Keratinocyte (primary cell): ENCODE measurements around the gene GIMAP6. TPM values are rescaled to one million over a fixed set of nuclear protein-coding genes. Genes with fewer than 3 reads are reported as not detected.

Experiments
- DNase-seq: peaks from one replicate; pipeline ENCODE4 v3.0.0-alpha.2; 2011; ENCODE audit warnings: low read depth, missing footprints, low spot score
- FAIRE-seq: peaks from 2 replicates; lab custom pipeline; 2011; peaks lifted over from hg19 to GRCh38; lab: Jason Lieb, UNC
- H2AFZ ChIP-seq: 2 replicates; pipeline ENCODE4 v1.6.0; 2012; ENCODE audit warnings: low read length, control low read depth, inconsistent platforms; ENCODE audit not compliant: control insufficient read depth
- H3K27ac ChIP-seq: 2 replicates; pipeline ENCODE4 v1.5.1; 2011; ENCODE audit warnings: low read length; ENCODE audit not compliant: control insufficient read depth, insufficient read depth
- H3K27me3 ChIP-seq: 3 replicates; pipeline ENCODE4 v1.6.0; 2011; ENCODE audit warnings: low read length; ENCODE audit not compliant: control insufficient read depth, insufficient read depth; ENCODE audit errors: extremely low read depth
- H3K36me3 ChIP-seq, 2 experiments: 2 replicates in 1 of 2; 3 replicates in 1 of 2; pipeline ENCODE4 v1.5.1; 2011; ENCODE audit warnings: low read length in 2 of 2, mild to moderate bottlenecking in 1 of 2; ENCODE audit not compliant: control insufficient read depth in 2 of 2, insufficient read depth in 2 of 2; ENCODE audit errors: extremely low read depth in 1 of 2
- H3K4me1 ChIP-seq: 3 replicates; pipeline ENCODE4 v1.5.1; 2011; ENCODE audit warnings: low read length; ENCODE audit not compliant: control insufficient read depth, insufficient read depth; ENCODE audit errors: extremely low read depth
- H3K4me2 ChIP-seq: 3 replicates; pipeline ENCODE4 v1.6.0; 2011; ENCODE audit warnings: low read depth, low read length; ENCODE audit not compliant: control insufficient read depth, insufficient read depth; ENCODE audit errors: extremely low read depth
- H3K4me3 ChIP-seq, 3 experiments: fragments of 200-600 bp in 1 of 3; sonication (generic) in 1 of 3; 2 replicates in 2 of 3; 3 replicates in 1 of 3; pipeline ENCODE4 v1.5.1; 2011 to 2016; ENCODE audit warnings: low read length in 3 of 3, mild to moderate bottlenecking in 3 of 3, control low read depth in 2 of 3, inconsistent platforms in 1 of 3, low read depth in 1 of 3, mixed read lengths in 1 of 3, mixed run types in 1 of 3, moderate library complexity in 1 of 3; ENCODE audit not compliant: control insufficient read depth in 2 of 3, insufficient read depth in 2 of 3; ENCODE audit errors: extremely low read depth in 1 of 3
- H3K79me2 ChIP-seq: 2 replicates; pipeline ENCODE4 v1.6.0; 2012; ENCODE audit warnings: low read length; ENCODE audit not compliant: control insufficient read depth, insufficient read depth
- H3K9ac ChIP-seq: 3 replicates; pipeline ENCODE4 v1.6.0; 2011; ENCODE audit warnings: low read length; ENCODE audit not compliant: control insufficient read depth, insufficient read depth; ENCODE audit errors: extremely low read depth
- H3K9me1 ChIP-seq: 3 replicates; pipeline ENCODE4 v1.6.0; 2011; ENCODE audit warnings: low read length; ENCODE audit not compliant: control insufficient read depth, insufficient read depth; ENCODE audit errors: extremely low read depth
- H3K9me3 ChIP-seq: 2 replicates; pipeline ENCODE4 v1.5.1; 2012; ENCODE audit warnings: low read depth, low read length; ENCODE audit not compliant: control insufficient read depth
- H4K20me1 ChIP-seq: 3 replicates; pipeline ENCODE4 v1.6.0; 2011; ENCODE audit warnings: low read length; ENCODE audit not compliant: control insufficient read depth, insufficient read depth; ENCODE audit errors: extremely low read depth
- EZH2 ChIP-seq: IDR thresholded peaks from one replicate; pipeline ENCODE4 v1.6.1; 2012; ENCODE audit warnings: inconsistent platforms, mild to moderate bottlenecking, low read length, moderate library complexity
- dilution Hi-C: fragments of 300-500 bp; cut with MboI; formaldehyde crosslinking; loops from one replicate; pipeline ENCODE4 v1.7.0; 2020; ENCODE audit warnings: low sequenced_read_pairs; ENCODE audit not compliant: extremely low pct_ligation_motif_present
- polyA plus RNA-seq, 5 experiments: library from polyadenylated mRNA; depleted of rRNA in 3 of 5; stranded (reverse) in 3 of 5; stranded (forward) in 1 of 5; unstranded in 1 of 5; fragments of >200 nt; gene quantifications; 1 replicate in 1 of 5; 2 replicates in 3 of 5; 3 replicates in 1 of 5; pipeline versions ENCODE4 v1.2.1 to v1.2.3, GENCODE V29; 2011 to 2012; ENCODE audit warnings: missing spikeins in 2 of 5, low read depth in 1 of 5, low replicate concordance in 1 of 5
- TF ChIP-seq, protein P1 (sequence below), 3 experiments: IDR thresholded peaks in 1 of 3; conservative IDR thresholded peaks in 1 of 3; optimal IDR thresholded peaks in 1 of 3; 2 replicates in 2 of 3; 3 replicates in 1 of 3; pipeline versions ENCODE3 to v1.5.1; 2011; ENCODE audit warnings: low read length in 3 of 3, mild to moderate bottlenecking in 3 of 3, moderate library complexity in 2 of 3, control low read depth in 1 of 3, inconsistent platforms in 1 of 3; ENCODE audit not compliant: insufficient read depth in 2 of 3; ENCODE audit errors: extremely low read depth in 1 of 3

The GIMAP6 gene
- polyA plus RNA-seq, 1 donor (not counting 4 experiments of a cell fraction or from before 2014, with no cell fraction given) = 0.16 TPM

DNA sequence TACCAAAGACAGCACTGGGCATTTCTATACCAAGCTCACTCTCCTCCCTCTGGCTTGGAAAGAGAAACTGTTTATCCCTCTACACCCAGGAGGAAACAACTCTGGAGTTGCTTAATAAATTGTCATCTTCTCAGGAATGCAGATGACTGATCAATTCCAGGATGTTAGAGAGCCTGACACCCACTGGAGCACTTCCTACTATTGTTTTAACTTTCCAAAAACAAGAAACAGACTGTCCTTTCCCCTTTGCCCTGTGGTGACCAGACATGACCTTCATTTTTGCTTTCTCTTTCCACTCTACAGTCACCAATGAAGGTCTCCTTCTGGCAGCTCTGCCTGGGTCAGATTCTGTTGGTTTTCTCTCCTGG is 45.4 kb downstream of the GIMAP6 start:
- no peaks in the 10 kb centered on the region for H3K9me3 ChIP-seq
- no peaks in the 10 kb centered on the region for H3K9me1 ChIP-seq
- DNase-seq (no peak), FAIRE-seq (no peak)
- H2AFZ ChIP-seq = no peak overlapping the region
- H3K36me3 ChIP-seq = no peaks in the 10 kb centered on the region
- no peaks in the 10 kb centered on the region for H3K27me3 ChIP-seq
- H3K27ac ChIP-seq = no peak overlapping the region
- H3K4me2 ChIP-seq = no peak overlapping the region
- no peaks in the 10 kb centered on the region for H4K20me1 ChIP-seq
- TF ChIP-seq, protein P1, sequence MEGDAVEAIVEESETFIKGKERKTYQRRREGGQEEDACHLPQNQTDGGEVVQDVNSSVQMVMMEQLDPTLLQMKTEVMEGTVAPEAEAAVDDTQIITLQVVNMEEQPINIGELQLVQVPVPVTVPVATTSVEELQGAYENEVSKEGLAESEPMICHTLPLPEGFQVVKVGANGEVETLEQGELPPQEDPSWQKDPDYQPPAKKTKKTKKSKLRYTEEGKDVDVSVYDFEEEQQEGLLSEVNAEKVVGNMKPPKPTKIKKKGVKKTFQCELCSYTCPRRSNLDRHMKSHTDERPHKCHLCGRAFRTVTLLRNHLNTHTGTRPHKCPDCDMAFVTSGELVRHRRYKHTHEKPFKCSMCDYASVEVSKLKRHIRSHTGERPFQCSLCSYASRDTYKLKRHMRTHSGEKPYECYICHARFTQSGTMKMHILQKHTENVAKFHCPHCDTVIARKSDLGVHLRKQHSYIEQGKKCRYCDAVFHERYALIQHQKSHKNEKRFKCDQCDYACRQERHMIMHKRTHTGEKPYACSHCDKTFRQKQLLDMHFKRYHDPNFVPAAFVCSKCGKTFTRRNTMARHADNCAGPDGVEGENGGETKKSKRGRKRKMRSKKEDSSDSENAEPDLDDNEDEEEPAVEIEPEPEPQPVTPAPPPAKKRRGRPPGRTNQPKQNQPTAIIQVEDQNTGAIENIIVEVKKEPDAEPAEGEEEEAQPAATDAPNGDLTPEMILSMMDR (optimal IDR thresholded peaks at IDR 0.05 in 1 of 3, IDR thresholded peaks at IDR 0.05 in 1 of 3, conservative IDR thresholded peaks at IDR 0.05 in 1 of 3; ENCODE audit: extremely low read depth in 1 of 3, insufficient read depth in 2 of 3, low read length in 3 of 3) = no peak
- TF ChIP-seq EZH2 = no peak
- H3K4me3 ChIP-seq = no peak overlapping the region
- dilution Hi-C loops = no loop called here
- no peaks in the 10 kb centered on the region for H3K79me2 ChIP-seq
- H3K9ac ChIP-seq = no peak overlapping the region
- no peaks in the 10 kb centered on the region for H3K4me1 ChIP-seq

DNA sequence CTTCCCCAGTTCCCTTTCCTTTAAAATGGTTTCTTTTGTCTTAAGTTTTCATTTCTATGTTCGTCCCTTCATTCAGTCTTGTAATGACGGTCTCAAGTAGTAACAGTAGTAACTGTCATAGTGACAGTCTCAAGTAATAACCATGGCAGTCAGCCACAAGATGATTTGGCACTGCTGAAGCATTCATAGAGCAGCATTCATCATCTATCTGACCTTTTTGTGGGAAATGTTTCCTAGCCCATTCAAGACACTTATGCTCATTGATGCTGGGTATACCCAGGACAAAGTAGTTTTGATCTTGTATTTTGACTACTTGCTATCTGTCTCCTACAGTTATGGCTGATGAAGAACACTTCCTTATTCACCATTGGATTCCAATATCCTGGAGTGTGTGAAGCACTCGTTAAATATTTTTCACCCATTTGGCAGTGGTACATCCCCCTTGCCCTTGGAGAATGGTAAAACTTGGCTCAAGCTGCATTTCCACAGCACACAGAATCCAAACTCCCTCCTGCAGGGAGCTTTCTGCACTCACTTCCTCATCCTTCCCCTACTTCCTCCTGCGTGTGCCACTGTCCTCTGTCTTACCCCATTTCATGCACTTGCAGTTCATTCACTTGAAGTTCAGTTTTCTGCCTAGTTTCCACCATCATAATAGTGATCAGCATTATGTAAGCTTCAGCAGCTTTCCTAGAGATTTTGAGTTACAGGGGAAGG is 46.0 kb downstream of the GIMAP6 start:
- H3K79me2 ChIP-seq = no peaks in the 10 kb centered on the region
- no peak overlapping the region for H3K4me2 ChIP-seq
- no peak overlapping the region for H3K9ac ChIP-seq
- DNase-seq (no peak), FAIRE-seq (no peak)
- dilution Hi-C loops = no loop called here
- H3K9me1 ChIP-seq = no peaks in the 10 kb centered on the region
- no peak overlapping the region for H3K4me3 ChIP-seq
- H4K20me1 ChIP-seq = no peaks in the 10 kb centered on the region
- H3K27ac ChIP-seq = no peak overlapping the region
- TF ChIP-seq EZH2 = no peak
- TF ChIP-seq, protein P1 (optimal IDR thresholded peaks at IDR 0.05 in 1 of 3, IDR thresholded peaks at IDR 0.05 in 1 of 3, conservative IDR thresholded peaks at IDR 0.05 in 1 of 3; ENCODE audit: extremely low read depth in 1 of 3, insufficient read depth in 2 of 3, low read length in 3 of 3) = no peak
- no peaks in the 10 kb centered on the region for H3K9me3 ChIP-seq
- no peaks in the 10 kb centered on the region for H3K27me3 ChIP-seq
- H2AFZ ChIP-seq = no peak overlapping the region
- H3K36me3 ChIP-seq = no peaks in the 10 kb centered on the region
- no peaks in the 10 kb centered on the region for H3K4me1 ChIP-seq
